H1 (cell line): ENCODE results near the gene SARNP. TPM values are rescaled to one million over a fixed set of nuclear protein-coding genes. Genes with fewer than 3 reads are reported as not detected.
A peak's percentile ranks its signal among the peaks of the same experiment; 100 is the strongest.

Source experiments
- ATF2 ChIP-seq: IDR thresholded peaks from 2 replicates; pipeline ENCODE4 v1.6.1; 2012; ENCODE audit warnings: low read length, inconsistent platforms
- CBX5 ChIP-seq: fragments of 300-800, 300-1000 bp; sonication (generic); IDR thresholded peaks from 2 replicates; pipeline ENCODE4 v1.7.1; 2016; ENCODE audit warnings: antibody characterized with exemption, low read length, low read depth
- MAX ChIP-seq: IDR thresholded peaks from 2 replicates; pipeline ENCODE4 v1.6.1; 2012; ENCODE audit warnings: inconsistent platforms
- RBBP5 ChIP-seq: IDR thresholded peaks from 2 replicates; pipeline ENCODE4 v1.7.1; 2012; ENCODE audit warnings: low read depth, mild to moderate bottlenecking, inconsistent platforms, low read length, moderate library complexity, borderline replicate concordance
- SP1 ChIP-seq: IDR thresholded peaks from 2 replicates; pipeline ENCODE4 v1.6.1; 2011; ENCODE audit warnings: low read depth, low read length
- polyA plus RNA-seq, 7 experiments: library from polyadenylated mRNA; depleted of rRNA in 3 of 7; stranded (reverse) in 5 of 7; unstranded in 2 of 7; fragments of >200 nt in 5 of 7; fragments of 200-250 nt in 2 of 7; gene quantifications; 1 replicate in 5 of 7; 2 replicates in 1 of 7; 4 replicates in 1 of 7; pipeline versions ENCODE4 v1.2.1 to v1.2.3, GENCODE V29; 2011 to 2013; ENCODE audit warnings: missing spikeins in 2 of 7, mixed read lengths in 2 of 7
- total RNA-seq: library from RNA; stranded (reverse); fragmentation: NEBNext Ultra II Directional; extraction: Animal tissue kit (Norgen Biotek cat#: 25700); gene quantifications from 2 replicates; pipeline ENCODE4 v1.2.1, GENCODE V29; 2021

Gene SARNP
- total and polyA plus RNA-seq, 2 of the 8 experiments (the other 6 are each of a cell fraction or from before 2014, with no cell fraction given), result 114 to 226 TPM

GRCh38 chr12:55842681-55843429 is 25.3 kb upstream of the SARNP start, which contains the start of gene MMP19 (continued):
- TF ChIP-seq SP1 (0 out of 2 replicates have a peak, but pooled peaks have one; percentile 62), RBBP5 (no peak), CBX5 (no peak), ATF2 (0 out of 2 replicates have a peak, but pooled peaks have one; percentile 33), MAX (no peak)
